HCT116 (cell line): ENCODE measurements around the gene PRRX2.

Source experiments
- ATF3 ChIP-seq: IDR thresholded peaks from 2 replicates; pipeline ENCODE4 v1.6.1; 2012
- CBX3 ChIP-seq: IDR thresholded peaks from 2 replicates; pipeline ENCODE4 v1.6.1; 2012; ENCODE audit warnings: low read depth
- CTCF ChIP-seq, 3 experiments: fragments of 200-600 bp in 1 of 3; sonication (generic) in 1 of 3; IDR thresholded peaks in 2 of 3; conservative IDR thresholded peaks in 1 of 3; 2 replicates each; pipeline ENCODE4 v1.5.1; 2012 to 2017; ENCODE audit warnings: low read depth in 2 of 3, low read length in 2 of 3, antibody characterized with exemption in 1 of 3, borderline replicate concordance in 1 of 3, control low read depth in 1 of 3, mild to moderate bottlenecking in 1 of 3, mixed read lengths in 1 of 3, mixed run types in 1 of 3, moderate library complexity in 1 of 3; ENCODE audit not compliant: insufficient read depth in 1 of 3
- EZH2phosphoT487 ChIP-seq: fragments of 200-600 bp; IDR thresholded peaks from 2 replicates; pipeline ENCODE4 v1.6.1; 2018; ENCODE audit warnings: antibody characterized with exemption, borderline replicate concordance
- POLR2A ChIP-seq: IDR thresholded peaks from 2 replicates; pipeline ENCODE4 v1.7.0; 2011; ENCODE audit warnings: borderline replicate concordance; ENCODE audit not compliant: insufficient read depth, insufficient read length; ENCODE audit errors: extremely low read depth
- SP1 ChIP-seq: IDR thresholded peaks from 2 replicates; pipeline ENCODE4 v1.6.1; 2012; ENCODE audit warnings: low read depth

GRCh38 chr9:129626079-129626624, 39.3 kb upstream of the PRRX2 start, which contains the start of gene NTMT1:
- no peak for TF ChIP-seq CTCF (IDR thresholded peaks at IDR 0.05 in 2 of 3, conservative IDR thresholded peaks at IDR 0.05 in 1 of 3; ENCODE audit: borderline replicate concordance in 1 of 3, insufficient read depth in 1 of 3, low read depth in 2 of 3, low read length in 2 of 3)
- no peak for TF ChIP-seq EZH2phosphoT487
- TF ChIP-seq SP1, result peak; percentile 58; the same call in 1 of the 2 replicates
- peak; percentile 67 for TF ChIP-seq POLR2A
- no peak for TF ChIP-seq ATF3
- TF ChIP-seq CBX3, result no peak; the same call in 1 of the 2 replicates
